HCT116 (cell line): ENCODE results near the gene YTHDF1. TPM values are rescaled to one million over a fixed set of nuclear protein-coding genes. Genes with fewer than 3 reads are reported as not detected.

Source experiments
- ATAC-seq: fragments of 200-7000 bp; cut with Tn5 transposase; 2 replicates; pipeline ENCODE4 v1.9.1; 2020; ENCODE audit warnings: mild to moderate bottlenecking, moderate library complexity
- BruUV-seq: library from RNA; stranded (reverse); fragments of 400-500 nt; replicated peaks from 2 replicates; lab custom pipeline; 2021; lab: Mats Ljungman, UMichigan
- CTCF ChIA-PET: fragments of 300-600 bp; sonication (Branson Sonifier 250); formaldehyde crosslinking; loops from one replicate; lab custom pipeline; 2021; ENCODE audit warnings: antibody characterized with exemption; lab: Charles Lee
- POLR2A ChIA-PET: fragments of 300-600, 350-600 bp; sonication (Branson Sonifier 250); formaldehyde crosslinking; loops from one replicate; lab custom pipeline; 2021; ENCODE audit warnings: antibody characterized with exemption; lab: Charles Lee
- RAD21 ChIA-PET, 2 experiments: fragments of 300-600 bp; sonication (Branson Sonifier 250); formaldehyde crosslinking; loops; one replicate each; lab custom pipeline; 2023; ENCODE audit warnings: low total read pairs in 2 of 2; ENCODE audit not compliant: uncharacterized antibody in 2 of 2, unreplicated experiment in 2 of 2, low non-redundant PET in 1 of 2; lab: Charles Lee
- DNase-seq: peaks from one replicate; pipeline ENCODE4 v3.0.0-alpha.2; 2010; ENCODE audit warnings: low read depth, low spot score
- H2AFZ ChIP-seq: fragments of 200-600 bp; shearing (Covaris generic), sonication (generic); 2 replicates; pipeline ENCODE4 v1.6.1; 2017; ENCODE audit warnings: low read depth, mixed run types, mixed read lengths, antibody characterized with exemption, low read length; ENCODE audit not compliant: poor library complexity, severe bottlenecking
- H3K27ac ChIP-seq: 2 replicates; pipeline ENCODE4 v1.5.1; 2012; ENCODE audit warnings: low read depth, low read length
- H3K27me3 ChIP-seq: fragments of 200-600 bp; sonication (generic); 2 replicates; pipeline ENCODE4 v1.6.1; 2016; ENCODE audit warnings: mixed run types, low read length, mixed read lengths; ENCODE audit not compliant: insufficient read depth
- H3K36me3 ChIP-seq, 2 experiments: fragments of 200-500 bp in 1 of 2; fragments of 200-600 bp in 1 of 2; sonication (Bioruptor generic) in 1 of 2; sonication (generic) in 1 of 2; 2 replicates each; pipeline versions ENCODE4 v1.5.1 to v1.6.1; 2014 to 2016; ENCODE audit warnings: low read length in 2 of 2, inconsistent platforms in 1 of 2, mixed read lengths in 1 of 2, mixed run types in 1 of 2; ENCODE audit not compliant: insufficient read depth in 2 of 2, control insufficient read depth in 1 of 2
- H3K4me1 ChIP-seq, 2 experiments: fragments of 200-600 bp in 1 of 2; sonication (generic) in 1 of 2; 2 replicates each; pipeline versions ENCODE4 v1.5.1 to v1.6.1; 2012 to 2017; ENCODE audit warnings: low read length in 2 of 2, inconsistent platforms in 1 of 2, mild to moderate bottlenecking in 1 of 2, mixed read lengths in 1 of 2, mixed run types in 1 of 2, moderate library complexity in 1 of 2; ENCODE audit not compliant: insufficient read depth in 2 of 2, control insufficient read depth in 1 of 2
- H3K4me2 ChIP-seq: fragments of 200-600 bp; sonication (generic); 2 replicates; pipeline ENCODE4 v1.6.1; 2017; ENCODE audit warnings: mixed run types, low read length, mixed read lengths
- H3K4me3 ChIP-seq, 2 experiments: fragments of 200-600 bp in 1 of 2; sonication (generic) in 1 of 2; replicated peaks in 1 of 2; 2 replicates each; pipeline ENCODE4 v1.5.1; 2011 to 2016; ENCODE audit warnings: low read length in 2 of 2, control low read depth in 1 of 2, low read depth in 1 of 2, mild to moderate bottlenecking in 1 of 2, mixed read lengths in 1 of 2, mixed run types in 1 of 2
- H3K79me2 ChIP-seq: fragments of 200-600 bp; sonication (generic); 2 replicates; pipeline ENCODE4 v1.6.1; 2017; ENCODE audit warnings: mild to moderate bottlenecking, mixed run types, low read length, moderate library complexity, mixed read lengths; ENCODE audit not compliant: insufficient read depth
- H3K9ac ChIP-seq: fragments of 200-600 bp; sonication (generic); 2 replicates; pipeline ENCODE4 v1.6.1; 2016; ENCODE audit warnings: low read length, mixed read lengths
- H3K9me2 ChIP-seq: fragments of 200-600 bp; sonication (generic), shearing (Covaris generic); 2 replicates; pipeline ENCODE4 v1.6.1; 2017; ENCODE audit warnings: mixed run types, mild to moderate bottlenecking, moderate library complexity; ENCODE audit not compliant: insufficient read depth
- H3K9me3 ChIP-seq, 2 experiments: fragments of 200-500 bp in 1 of 2; fragments of 200-600 bp in 1 of 2; sonication (Bioruptor generic) in 1 of 2; sonication (generic) in 1 of 2; 2 replicates each; pipeline ENCODE4 v1.6.1; 2014 to 2017; ENCODE audit warnings: low read length in 2 of 2, mixed read lengths in 2 of 2, inconsistent platforms in 1 of 2, low read depth in 1 of 2, mild to moderate bottlenecking in 1 of 2, mixed run types in 1 of 2, moderate library complexity in 1 of 2; ENCODE audit not compliant: control insufficient read depth in 1 of 2, insufficient read depth in 1 of 2
- H4K20me1 ChIP-seq: fragments of 200-600 bp; sonication (generic), shearing (Covaris generic); 2 replicates; pipeline ENCODE4 v1.6.1; 2017; ENCODE audit warnings: mixed run types, mild to moderate bottlenecking, moderate library complexity; ENCODE audit not compliant: insufficient read depth
- ELF1 ChIP-seq: IDR thresholded peaks from 2 replicates; pipeline ENCODE4 v1.6.1; 2012; ENCODE audit warnings: low read depth, borderline replicate concordance
- RAD21 ChIP-seq: IDR thresholded peaks from 2 replicates; pipeline ENCODE4 v1.6.1; 2012; ENCODE audit warnings: low read depth, mild to moderate bottlenecking
- intact Hi-C: fragments of 100-400 bp; cut with micrococcal nuclease; formaldehyde crosslinking; loops from 2 replicates; pipeline ENCODE4 v1.10.0; 2022
- total RNA-seq: library from RNA; stranded (reverse); gene quantifications from one replicate; pipeline ENCODE4 v1.2.1, GENCODE V29; 2021; ENCODE audit not compliant: unreplicated experiment
- TF ChIP-seq, protein P1 (sequence below): IDR thresholded peaks from 2 replicates; pipeline ENCODE4 v1.6.1; 2012

The YTHDF1 gene
- total RNA-seq, 1 experiment from 2014 or later: 42.8 TPM

GRCh38 chr20:63154395-63154794 is 61.5 kb downstream of the YTHDF1 start (continued):
- TF ChIP-seq, protein P1, sequence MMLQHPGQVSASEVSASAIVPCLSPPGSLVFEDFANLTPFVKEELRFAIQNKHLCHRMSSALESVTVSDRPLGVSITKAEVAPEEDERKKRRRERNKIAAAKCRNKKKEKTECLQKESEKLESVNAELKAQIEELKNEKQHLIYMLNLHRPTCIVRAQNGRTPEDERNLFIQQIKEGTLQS: no peak
- TF ChIP-seq ELF1: no peak

GRCh38 chr20:63153254-63154221 is 62.4 kb downstream of the YTHDF1 start:
- CTCF ChIA-PET: no interaction called here

More at GRCh38 chr20:63153254-63154221, 62.4 kb downstream of the YTHDF1 start:
- H3K4me2 ChIP-seq: no peak overlapping the region
- no peaks in the 10 kb centered on the region for H3K4me1 ChIP-seq
- RAD21 ChIA-PET: no interaction called here
- H3K79me2 ChIP-seq: no peaks in the 10 kb centered on the region
- peaks cover 9% of the 10 kb centered on the region; the same call in 1 of the 2 replicates for H3K27me3 ChIP-seq
- no peak overlapping the region for H3K27ac ChIP-seq
- H4K20me1 ChIP-seq: no peaks in the 10 kb centered on the region
- H3K36me3 ChIP-seq: no peaks in the 10 kb centered on the region
- peaks cover 0 to 1% of the 10 kb centered on the region in 2 experiments; a peak in 2 of 4 replicates for H3K9me3 ChIP-seq
- no peak overlapping the region for H3K9ac ChIP-seq
- no peak for TF ChIP-seq RAD21
- no TSS peak for BruUV-seq
- no peak for ATAC-seq
- no peaks in the 10 kb centered on the region for H3K9me2 ChIP-seq
- no peak for DNase-seq
- intact Hi-C loops: no loop called here
- no peak overlapping the region for H3K4me3 ChIP-seq
- H2AFZ ChIP-seq: no peak overlapping the region
- POLR2A ChIA-PET: no interaction called here
